ENCODE results near the gene BRAP.
"Not testable (repeated sequence)": the region's sequence is repeated elsewhere in the genome, so short reads cannot be mapped to it uniquely, and the experiment has no call there.

Gene BRAP

DNA sequence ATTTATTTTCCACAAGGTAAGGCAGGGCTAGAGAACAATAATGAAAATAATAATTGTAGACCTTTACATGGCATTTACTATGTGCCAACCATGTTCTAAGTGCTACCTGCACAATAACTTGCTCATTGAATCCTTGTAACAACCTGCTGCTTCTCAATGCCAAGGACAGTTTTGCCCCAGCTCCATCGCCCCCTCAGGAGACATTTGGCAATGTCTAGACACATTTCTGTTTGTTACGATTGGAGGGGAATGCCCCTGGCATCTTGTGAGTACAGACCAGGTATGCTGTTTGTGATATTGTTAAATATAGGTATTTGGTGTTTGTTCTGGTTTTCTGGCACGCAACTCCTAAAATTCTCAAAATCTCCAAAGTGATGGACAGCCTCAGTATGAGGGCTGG is 78.5 kb downstream of the BRAP start:
- DNase-seq (ENCODE audit: low spot score), result no peak

DNA sequence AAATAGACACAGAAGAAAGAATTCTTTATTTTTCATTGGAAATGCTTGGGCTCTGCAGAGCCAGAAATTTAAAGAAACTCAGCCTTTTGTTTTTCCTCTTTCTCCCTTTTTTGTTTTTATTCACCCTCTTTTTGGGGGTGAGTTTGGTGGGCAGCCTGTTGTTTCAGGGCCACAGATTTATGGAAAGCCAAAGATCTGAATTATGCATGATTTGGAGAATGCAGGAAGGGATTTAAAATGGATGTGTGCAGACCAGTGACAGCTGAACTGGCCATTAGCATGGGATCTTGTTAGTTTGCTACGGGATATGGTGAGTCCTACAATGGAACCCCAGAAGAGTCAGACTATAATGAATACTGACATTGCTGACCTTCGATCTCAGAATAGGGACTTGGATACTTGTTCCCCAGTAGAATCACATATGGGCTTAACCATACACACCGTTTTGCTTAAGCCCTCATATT is 79.0 kb downstream of the BRAP start:
- no peak for DNase-seq (ENCODE audit: low spot score)

DNA sequence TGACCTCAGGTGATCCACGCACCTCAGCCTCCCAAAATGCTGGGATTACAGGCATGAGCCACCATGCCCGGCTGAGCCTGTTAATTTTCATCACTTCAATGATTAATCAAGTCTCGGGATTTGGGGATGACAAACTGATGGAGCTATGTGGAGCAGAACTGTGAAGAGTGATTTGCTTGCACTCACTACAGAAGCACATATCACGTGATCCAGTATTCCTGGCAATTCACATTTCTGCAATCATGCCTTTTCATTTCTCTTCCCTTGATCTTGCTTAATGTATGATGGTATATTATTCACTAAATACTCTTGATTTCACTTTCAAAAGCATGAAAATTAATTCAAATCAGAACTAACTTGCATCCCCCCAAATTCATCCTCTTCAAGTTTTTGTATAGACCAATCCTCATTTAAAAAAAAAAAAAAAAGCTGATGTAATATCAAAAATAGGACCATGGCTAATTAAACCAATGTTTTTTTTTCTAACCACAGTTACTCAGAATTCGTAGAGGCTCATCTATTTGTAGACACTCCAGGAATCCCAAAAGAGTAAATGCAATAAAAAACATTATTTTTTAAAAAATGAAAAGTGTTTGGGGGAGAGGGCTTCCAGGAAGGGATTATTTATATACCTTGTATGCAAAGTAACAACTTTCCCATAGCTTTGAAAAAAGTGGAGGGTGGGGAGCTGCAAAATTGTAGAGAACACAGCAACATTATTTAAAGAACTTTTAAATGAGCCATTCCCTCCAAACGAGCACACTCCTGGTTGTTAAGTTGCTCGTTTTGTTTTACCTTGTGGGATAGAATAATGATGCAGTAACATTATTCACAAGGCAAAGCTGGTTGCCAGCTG is 79.6 kb downstream of the BRAP start:
- no peak for DNase-seq (ENCODE audit: low spot score)

DNA sequence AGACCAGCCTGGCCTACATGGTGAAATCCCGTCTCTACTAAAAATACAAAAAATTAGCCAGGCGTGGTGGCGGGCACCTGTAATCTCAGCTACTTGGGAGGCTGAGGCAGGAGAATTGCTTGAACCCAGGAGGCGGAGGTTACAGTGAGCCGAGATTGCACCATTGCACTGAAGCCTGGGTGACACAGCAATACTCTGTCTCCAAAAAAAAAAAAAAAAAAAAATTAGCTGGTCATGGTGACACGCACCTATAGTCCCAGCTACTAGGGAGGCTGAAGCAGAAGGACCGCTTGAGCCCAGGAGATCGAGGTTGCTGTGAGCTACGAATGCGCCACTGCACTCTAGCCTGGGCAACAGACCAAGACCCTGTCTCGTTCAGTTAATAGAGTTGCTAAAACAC is 82.9 kb downstream of the BRAP start:
- not testable (repeated sequence) for DNase-seq (ENCODE audit: low spot score)

DNA sequence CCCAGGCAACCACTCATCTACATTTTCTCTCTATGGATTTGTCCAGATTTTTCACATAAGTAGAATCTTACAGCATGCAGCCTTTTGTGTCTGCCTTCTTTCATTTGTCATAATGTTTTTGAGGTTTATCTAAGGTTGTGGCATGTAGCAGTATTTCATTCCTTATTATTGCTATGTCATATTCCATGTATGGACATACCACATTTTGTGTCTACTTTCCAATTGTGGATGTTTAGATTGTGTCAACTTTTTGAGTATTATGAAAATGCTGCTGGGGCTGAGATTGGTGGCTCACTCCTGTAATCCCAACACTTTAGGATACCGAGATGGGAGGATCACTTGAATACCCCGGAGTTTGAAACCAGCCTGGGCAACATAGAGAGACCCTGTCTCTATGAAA is 83.4 kb downstream of the BRAP start:
- DNase-seq (ENCODE audit: low spot score), result no peak

DNA sequence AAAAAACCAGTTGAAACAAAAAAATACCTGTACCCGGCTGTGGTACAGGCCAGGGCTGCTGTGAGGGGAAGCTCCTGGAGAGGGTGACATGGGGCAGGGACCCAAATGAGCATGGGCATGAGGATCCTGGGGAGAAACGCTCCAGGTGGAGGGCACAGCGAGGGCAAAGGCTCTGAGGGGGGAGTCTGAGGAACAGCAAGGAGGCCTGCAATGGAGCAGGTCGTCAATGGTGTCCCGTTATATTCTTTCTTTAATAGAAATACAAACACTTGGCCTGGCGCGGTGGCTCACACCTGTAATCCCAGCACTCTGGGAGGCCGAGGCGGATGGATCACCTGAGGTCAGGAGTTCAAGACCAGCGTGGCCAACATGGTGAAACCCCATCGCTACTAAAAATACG is 84.8 kb downstream of the BRAP start:
- DNase-seq (ENCODE audit: low spot score), result not testable (repeated sequence)

DNA sequence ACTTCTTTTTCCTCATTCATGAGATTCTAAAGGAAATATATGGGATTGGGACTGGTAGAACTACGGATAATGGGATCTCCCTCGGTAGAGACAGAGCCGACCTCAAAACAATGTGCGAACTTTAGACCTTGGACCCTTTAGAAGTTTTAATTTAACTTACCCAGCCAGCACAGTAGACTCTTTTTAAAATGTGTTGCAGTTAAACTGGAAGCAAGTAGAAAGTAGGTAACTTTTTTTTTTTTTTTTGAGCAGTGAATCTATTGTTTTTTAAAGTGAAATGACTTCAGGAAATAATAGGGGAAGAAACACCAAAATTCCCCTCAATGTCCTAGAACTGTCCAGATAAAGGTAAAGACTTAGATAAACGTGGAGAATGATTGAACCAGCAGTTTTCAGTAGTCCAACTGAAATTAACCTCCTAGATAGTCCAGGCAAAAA is 85.5 kb downstream of the BRAP start:
- no peak for DNase-seq (ENCODE audit: low spot score)

DNA sequence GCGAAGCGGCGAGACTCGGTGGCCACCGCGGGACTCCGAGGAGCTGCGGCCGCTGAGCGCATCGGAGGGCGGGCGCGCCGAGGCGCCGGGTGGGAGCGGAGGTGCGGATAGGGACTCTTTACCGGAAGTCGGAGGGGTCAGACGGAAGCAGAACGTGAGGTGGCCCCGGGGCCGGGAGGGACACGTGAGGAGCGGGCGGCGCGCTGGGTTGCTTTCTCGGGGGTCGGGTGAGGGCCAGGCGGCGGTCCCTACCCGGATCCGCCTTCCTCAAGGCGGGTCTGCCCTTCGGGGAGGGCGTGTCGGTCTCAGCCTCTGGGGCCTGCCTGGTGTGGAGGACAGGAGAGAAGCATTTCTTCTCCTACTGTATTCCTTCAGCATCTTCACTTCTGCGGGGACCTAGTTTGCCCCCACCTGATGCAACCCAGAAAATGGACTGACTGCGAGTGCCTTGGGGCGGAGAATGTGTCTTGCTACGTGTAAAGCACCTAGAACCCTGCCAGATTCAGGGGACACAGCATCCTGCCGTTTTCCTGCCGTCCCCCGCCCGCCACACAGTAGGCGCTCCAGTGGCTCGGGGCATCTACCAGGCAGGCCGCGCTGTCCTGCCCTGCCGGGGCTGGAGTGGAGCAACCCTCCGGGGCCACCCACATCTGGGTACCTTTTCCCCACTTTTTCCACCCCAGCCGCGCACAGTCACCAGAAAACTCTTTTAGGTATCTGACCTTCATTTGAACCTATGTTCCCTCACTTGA is 86.1 kb downstream of the BRAP start:
- peak; percentile 87 for DNase-seq (ENCODE audit: low spot score)

DNA sequence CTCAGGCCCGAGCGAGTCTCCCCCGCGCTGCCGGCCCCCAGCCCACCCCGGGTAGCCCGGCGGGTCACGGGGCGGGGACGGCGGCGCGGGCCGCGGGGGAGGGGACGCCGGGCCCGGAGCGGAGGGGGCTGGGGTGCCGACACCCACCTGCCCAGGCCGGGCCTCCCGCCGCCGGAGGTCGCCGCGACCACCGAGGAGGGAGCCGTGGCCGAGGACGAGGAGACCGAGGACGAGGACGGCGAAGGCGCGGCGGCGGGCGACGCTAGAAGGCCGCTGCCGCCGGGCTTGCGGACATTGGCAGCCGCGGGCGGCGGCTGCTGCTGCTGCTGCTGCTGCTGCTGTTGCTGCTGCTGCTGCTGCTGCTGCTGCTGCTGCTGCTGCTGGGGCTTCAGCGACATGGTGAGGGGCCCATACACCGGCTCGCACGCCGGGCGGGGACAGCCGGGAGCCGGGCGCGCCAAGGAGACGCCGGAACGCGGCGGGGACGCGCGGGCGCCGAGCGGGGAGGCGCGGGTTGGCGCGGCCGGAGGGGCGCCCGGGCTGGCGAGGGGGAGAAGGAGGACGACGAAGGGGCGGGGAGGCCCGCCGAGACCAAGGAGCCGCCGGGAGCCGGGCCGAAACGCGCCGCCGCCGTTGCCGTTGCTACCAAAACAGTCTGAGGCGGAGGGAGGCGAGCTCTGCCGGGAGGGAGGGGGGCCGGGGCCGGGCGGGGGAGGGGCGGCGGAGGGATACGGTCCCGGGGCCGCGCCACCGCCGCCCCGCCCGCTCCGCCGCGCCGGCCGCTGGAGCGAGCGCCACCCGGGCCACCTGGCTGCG is 86.9 kb downstream of the BRAP start, which contains the start of gene ATXN2:
TSS of gene ATXN2 (minus strand) at position 679 of the 816 bp plus-strand sequence. CDS start at position 398, 281 bp downstream.
- peak; percentile 51 for DNase-seq (ENCODE audit: low spot score)

DNA sequence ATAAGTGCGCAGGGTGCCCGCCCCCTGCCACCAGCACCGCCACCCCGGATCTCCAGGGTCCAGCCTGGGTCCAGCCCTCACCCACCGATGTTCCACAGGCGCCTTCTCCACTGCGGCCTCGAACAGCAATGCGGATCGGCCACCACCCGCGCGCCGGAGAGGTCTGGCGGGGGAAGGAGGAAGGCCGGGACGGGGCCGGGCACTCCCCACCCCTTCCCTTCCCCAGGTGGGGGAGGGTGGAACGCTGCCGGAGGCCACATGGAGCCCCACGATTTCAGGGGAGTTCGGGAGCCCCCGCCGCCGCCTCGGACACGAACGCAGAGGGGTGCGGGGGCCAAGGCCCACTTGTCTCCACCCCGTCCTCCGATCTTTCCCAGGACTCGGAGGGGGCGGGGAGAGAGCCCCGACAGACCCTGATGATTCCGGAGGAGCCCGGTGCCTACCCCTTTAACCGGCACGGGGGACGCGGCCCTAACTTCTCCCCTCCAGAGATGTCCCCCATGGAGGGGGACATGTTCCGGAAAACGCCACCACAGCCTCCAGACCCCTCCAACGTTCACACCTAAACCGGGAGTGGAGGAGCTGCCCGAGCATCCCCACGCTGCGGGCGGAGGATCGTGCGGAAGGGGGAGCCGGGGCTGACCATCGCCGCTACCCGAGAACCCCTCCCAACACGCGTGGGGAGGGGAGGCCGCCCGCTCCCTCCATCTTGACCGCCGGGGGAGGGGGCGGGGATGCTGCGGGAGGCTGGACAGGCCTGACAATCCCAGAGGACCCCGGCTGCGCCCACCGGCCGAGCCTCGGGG is 87.7 kb downstream of the BRAP start:
- DNase-seq (ENCODE audit: low spot score), result peak; percentile 37

DNA sequence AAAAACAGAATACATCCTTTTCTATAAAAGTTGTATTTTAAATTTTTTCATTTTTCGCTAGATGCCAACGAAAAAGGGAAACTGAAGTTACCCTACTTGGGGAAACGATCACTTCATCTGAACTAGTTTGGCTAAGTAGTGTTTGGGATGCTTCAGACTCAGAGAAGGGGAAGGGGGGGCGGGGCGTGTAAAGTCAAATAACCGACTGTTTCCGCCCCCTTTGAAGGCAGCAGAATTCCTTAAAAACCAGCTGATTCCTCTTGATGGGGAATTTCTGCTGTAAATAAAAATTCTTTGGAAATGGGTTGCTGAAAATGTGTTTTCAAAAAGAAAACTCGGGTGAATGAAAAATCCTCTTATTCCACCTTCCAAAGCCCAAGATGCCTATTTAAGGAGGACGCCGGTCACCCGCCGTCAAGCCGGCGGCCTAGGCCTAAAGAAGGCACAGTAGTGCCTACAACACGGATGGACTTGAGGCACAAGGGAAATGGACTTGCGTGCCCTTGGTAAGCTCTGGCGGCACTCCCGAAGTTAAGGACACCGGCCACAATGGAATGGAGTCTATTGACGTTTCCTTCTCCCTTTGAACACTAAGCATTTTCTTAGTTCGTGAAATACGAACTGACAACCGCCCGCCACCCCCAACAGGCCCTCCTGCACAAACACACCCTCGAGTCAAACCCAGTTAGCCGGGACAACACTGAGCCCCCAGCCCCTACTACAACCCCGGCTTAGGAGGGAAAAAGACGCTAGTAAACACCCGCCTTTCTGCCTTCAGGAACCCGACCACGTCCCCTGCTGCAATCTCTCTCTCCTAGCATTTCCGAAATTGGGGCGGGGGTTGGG is 88.5 kb downstream of the BRAP start:
- peak; percentile 79 for DNase-seq (ENCODE audit: low spot score)

DNA sequence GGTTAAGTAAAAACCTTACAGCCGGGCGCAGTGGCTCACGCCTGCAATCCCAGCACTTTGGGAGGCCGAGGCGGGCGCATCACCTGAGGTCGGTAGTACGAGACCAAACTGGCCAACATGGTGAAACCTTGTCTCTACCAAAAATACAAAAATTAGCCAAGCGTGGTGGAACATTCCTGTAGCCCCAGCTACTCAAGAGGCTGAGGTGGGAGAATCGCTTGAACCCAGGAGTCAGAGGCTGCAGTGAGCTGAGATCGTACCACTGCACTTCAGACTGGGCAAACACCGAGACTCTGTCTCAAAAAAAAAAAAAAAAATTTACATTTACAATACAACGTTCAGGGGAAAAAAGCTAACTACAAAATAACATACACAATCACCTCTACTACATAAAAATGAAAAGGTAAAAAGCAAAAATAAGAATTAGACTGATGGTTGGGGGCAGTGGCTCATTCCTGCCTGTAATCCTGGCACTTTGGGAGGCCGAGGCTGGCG is 90.4 kb downstream of the BRAP start:
- not testable (repeated sequence) for DNase-seq (ENCODE audit: low spot score)

Data from cerebellar cortex (tissue), 1 donor.